H9 (cell line): ENCODE data around the gene KIZ. TPM values are rescaled to one million over a fixed set of nuclear protein-coding genes. Genes with fewer than 3 reads are reported as not detected.

ENCODE experiments used
- DNase-seq: peaks from one replicate; pipeline ENCODE4 v3.0.0-alpha.2; 2017
- H2AFZ ChIP-seq: one replicate; pipeline ENCODE4 v1.6.1; 2013; ENCODE audit warnings: mild to moderate bottlenecking, low read length, control low read depth, moderate library complexity
- H2AK5ac ChIP-seq: 2 replicates; pipeline ENCODE4 v1.6.1; 2013; ENCODE audit warnings: low read length, control low read depth, mixed read lengths; ENCODE audit not compliant: insufficient read length
- H2BK120ac ChIP-seq: one replicate; pipeline ENCODE4 v1.6.1; 2013; ENCODE audit warnings: low read depth, mild to moderate bottlenecking, low read length, control low read depth, inconsistent platforms; ENCODE audit not compliant: poor library complexity, severe bottlenecking
- H2BK12ac ChIP-seq: 2 replicates; pipeline ENCODE4 v1.6.1; 2013; ENCODE audit warnings: low read length, control low read depth, mixed read lengths, low read depth; ENCODE audit not compliant: insufficient read length
- H2BK15ac ChIP-seq: 2 replicates; pipeline ENCODE4 v1.6.1; 2013; ENCODE audit warnings: low read depth, low read length, control low read depth
- H2BK20ac ChIP-seq: one replicate; pipeline ENCODE4 v1.6.1; 2013; ENCODE audit warnings: low read depth, mild to moderate bottlenecking, low read length, control low read depth, inconsistent platforms; ENCODE audit not compliant: poor library complexity, severe bottlenecking
- H2BK5ac ChIP-seq: 2 replicates; pipeline ENCODE4 v1.6.1; 2013; ENCODE audit warnings: low read length, control low read depth, mixed read lengths; ENCODE audit not compliant: insufficient read length
- H3K14ac ChIP-seq: 2 replicates; pipeline ENCODE4 v1.6.1; 2013; ENCODE audit warnings: low read length, control low read depth; ENCODE audit not compliant: insufficient read depth
- H3K18ac ChIP-seq: 2 replicates; pipeline ENCODE4 v1.6.1; 2013; ENCODE audit warnings: low read depth, mild to moderate bottlenecking, mixed read lengths, low read length, control low read depth; ENCODE audit not compliant: insufficient read length
- H3K23ac ChIP-seq: 2 replicates; pipeline ENCODE4 v1.6.1; 2013; ENCODE audit warnings: low read length, control low read depth, mixed read lengths, low read depth; ENCODE audit not compliant: insufficient read length
- H3K23me2 ChIP-seq: 2 replicates; pipeline ENCODE4 v1.6.1; 2013; ENCODE audit warnings: low read depth, mild to moderate bottlenecking, mixed read lengths, low read length, control low read depth; ENCODE audit not compliant: insufficient read length, poor library complexity, severe bottlenecking
- H3K27ac ChIP-seq: 2 replicates; pipeline ENCODE4 v1.5.1; 2013; ENCODE audit warnings: low read length, control low read depth, mixed read lengths, low read depth; ENCODE audit not compliant: insufficient read length
- H3K27me3 ChIP-seq: 2 replicates; pipeline ENCODE4 v1.6.1; 2013; ENCODE audit warnings: low read length, control low read depth, inconsistent platforms; ENCODE audit not compliant: insufficient read depth
- H3K4ac ChIP-seq: 2 replicates; pipeline ENCODE4 v1.6.1; 2013; ENCODE audit warnings: low read depth, mild to moderate bottlenecking, control low read depth, inconsistent platforms, low read length, moderate library complexity
- H3K4me1 ChIP-seq: 2 replicates; pipeline ENCODE4 v1.6.1; 2013; ENCODE audit warnings: low read length, control low read depth, inconsistent platforms; ENCODE audit not compliant: insufficient read depth
- H3K4me2 ChIP-seq: 2 replicates; pipeline ENCODE4 v1.6.1; 2013; ENCODE audit warnings: low read length, control low read depth, mixed read lengths; ENCODE audit not compliant: insufficient read length, insufficient read depth
- H3K56ac ChIP-seq: 2 replicates; pipeline ENCODE4 v1.6.1; 2013; ENCODE audit warnings: low read depth, mild to moderate bottlenecking, mixed read lengths, low read length, control low read depth; ENCODE audit not compliant: insufficient read length
- H3K79me1 ChIP-seq: 2 replicates; pipeline ENCODE4 v1.6.1; 2013; ENCODE audit warnings: low read depth, mild to moderate bottlenecking, moderate library complexity, low read length, control low read depth, inconsistent platforms; ENCODE audit not compliant: insufficient read depth, poor library complexity, severe bottlenecking
- H3K79me2 ChIP-seq: 2 replicates; pipeline ENCODE4 v1.6.1; 2013; ENCODE audit warnings: low read length, control low read depth, inconsistent platforms; ENCODE audit not compliant: insufficient read depth
- H3K9ac ChIP-seq: 2 replicates; pipeline ENCODE4 v1.6.1; 2013; ENCODE audit warnings: low read length, control low read depth, mixed read lengths; ENCODE audit not compliant: insufficient read length; ENCODE audit errors: extremely low read depth
- H3K9me3 ChIP-seq: one replicate; pipeline ENCODE4 v1.6.1; 2013; ENCODE audit warnings: low read depth, low read length, inconsistent platforms; ENCODE audit not compliant: control insufficient read depth
- H3T11ph ChIP-seq: one replicate; pipeline ENCODE4 v1.6.1; 2013; ENCODE audit warnings: mild to moderate bottlenecking, low read length, control low read depth, inconsistent platforms
- H4K20me1 ChIP-seq: one replicate; pipeline ENCODE4 v1.6.1; 2013; ENCODE audit not compliant: control insufficient read depth, insufficient read length, insufficient read depth
- H4K5ac ChIP-seq: 2 replicates; pipeline ENCODE4 v1.6.1; 2013; ENCODE audit warnings: low read depth, mild to moderate bottlenecking, mixed read lengths, low read length, control low read depth; ENCODE audit not compliant: insufficient read length
- H4K8ac ChIP-seq: replicated peaks from 2 replicates; pipeline ENCODE4 v1.6.1; 2013; ENCODE audit warnings: low read length, control low read depth, mixed read lengths, low read depth; ENCODE audit not compliant: insufficient read length
- H4K91ac ChIP-seq: 2 replicates; pipeline ENCODE4 v1.6.1; 2013; ENCODE audit warnings: low read depth, mild to moderate bottlenecking, moderate library complexity, mixed read lengths, low read length, control low read depth; ENCODE audit not compliant: insufficient read length
- H3K27ac Mint-ChIP-seq, 3 experiments: 2 replicates in 2 of 3; 3 replicates in 1 of 3; pipeline ENCODE4 v1.8.0; 2020 to 2021; ENCODE audit warnings: mixed read lengths in 3 of 3, mild to moderate bottlenecking in 1 of 3, moderate library complexity in 1 of 3
- H3K27me3 Mint-ChIP-seq: 2 replicates; pipeline ENCODE4 v1.8.0; 2021; ENCODE audit warnings: low read depth, mild to moderate bottlenecking, moderate library complexity, mixed read lengths
- H3K36me3 Mint-ChIP-seq, 3 experiments: 2 replicates in 2 of 3; 3 replicates in 1 of 3; pipeline ENCODE4 v1.8.0; 2020 to 2021; ENCODE audit warnings: low read depth in 3 of 3, mixed read lengths in 3 of 3; ENCODE audit not compliant: insufficient read depth in 1 of 3
- H3K4me1 Mint-ChIP-seq, 2 experiments: 2 replicates each; pipeline ENCODE4 v1.8.0; 2020; ENCODE audit warnings: mixed read lengths in 2 of 2
- H3K4me3 Mint-ChIP-seq, 2 experiments: 2 replicates in 1 of 2; 3 replicates in 1 of 2; pipeline ENCODE4 v1.8.0; 2020 to 2021; ENCODE audit warnings: mild to moderate bottlenecking in 2 of 2, mixed read lengths in 2 of 2, moderate library complexity in 1 of 2
- H3K9me3 Mint-ChIP-seq, 2 experiments: 2 replicates in 1 of 2; 3 replicates in 1 of 2; pipeline ENCODE4 v1.8.0; 2020; ENCODE audit warnings: mild to moderate bottlenecking in 2 of 2, mixed read lengths in 2 of 2, moderate library complexity in 1 of 2
- WGBS: extraction: QIAGEN DNeasy Blood & Tissue Kit; methylation state at CpG from one replicate; pipeline ENCODE4 v1.1.7; 2013; ENCODE audit warnings: missing lambda C conversion rate, low lambda C conversion rate, mixed read lengths; ENCODE audit not compliant: insufficient read length; ENCODE audit errors: extremely low coverage; 5-methylcytosine and 5-hydroxymethylcytosine counted together
- total RNA-seq: library from RNA; stranded (reverse); gene quantifications from 2 replicates; pipeline ENCODE4 v1.2.1, GENCODE V29; 2021
- TF ChIP-seq, protein P1 (sequence below): fragments of 200-600 bp; sonication (generic); conservative IDR thresholded peaks from 3 replicates; pipeline ENCODE4 v1.8.0; 2021; ENCODE audit warnings: antibody characterized with exemption, mild to moderate bottlenecking

The KIZ gene
- total RNA-seq, 1 experiment from 2014 or later: 29.3 TPM

DNA sequence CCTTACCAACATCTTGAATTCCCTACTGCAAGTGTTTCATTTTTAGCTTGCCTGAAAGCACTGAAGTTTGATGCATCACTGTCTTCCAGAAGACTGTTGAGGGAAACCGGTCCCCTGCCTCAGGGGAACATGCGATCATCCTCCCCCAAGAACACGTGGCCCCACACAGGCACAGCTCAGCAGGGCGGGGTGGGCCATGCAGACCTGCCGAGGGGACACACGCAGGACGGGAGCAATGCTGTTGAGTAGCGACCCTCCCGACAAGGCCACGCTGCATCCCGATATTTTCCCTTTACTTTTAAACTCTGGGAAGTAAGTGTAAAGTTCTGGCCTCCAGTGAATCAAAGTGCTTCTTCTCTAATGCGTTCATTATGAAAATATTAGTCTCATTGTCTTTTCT, 117.9 kb downstream of the KIZ start:
- Histone ChIP-seq H4K5ac (no peak overlapping the region), H3K4me1 (no peaks in the 10 kb centered on the region; the same call in 1 of the 2 replicates), H3K18ac (no peak overlapping the region), H3K9ac (no peak overlapping the region), H4K91ac (no peak overlapping the region), H3T11ph (no peak overlapping the region), H4K20me1 (no peaks in the 10 kb centered on the region), H3K14ac (no peak overlapping the region), H3K23me2 (no peaks in the 10 kb centered on the region), H2BK20ac (no peak overlapping the region), H3K4ac (no peak overlapping the region), H2BK120ac (no peak overlapping the region), H3K79me2 (no peaks in the 10 kb centered on the region), H3K27ac (no peak overlapping the region), H2BK15ac (no peak overlapping the region), H3K4me2 (no peak overlapping the region), H3K27me3 (no peaks in the 10 kb centered on the region), H2BK12ac (no peak overlapping the region), H2BK5ac (no peak overlapping the region), H2AK5ac (no peak overlapping the region), H3K9me3 (no peaks in the 10 kb centered on the region), H3K56ac (no peak overlapping the region), H2AFZ (no peak overlapping the region), H3K23ac (no peak overlapping the region), H3K79me1 (no peaks in the 10 kb centered on the region), H4K8ac (no peak overlapping the region)
- WGBS: no CpG with 5 or more reads among the region's 12 CpGs
- peaks cover 8 to 10% of the 10 kb centered on the region in 2 experiments for H3K4me1 Mint-ChIP-seq
- DNase-seq: no peak
- peaks cover 0 to 4% of the 10 kb centered on the region in 2 experiments; a peak in 1 of 5 replicates for H3K9me3 Mint-ChIP-seq
- peaks cover 14 to 21% (median 16%) of the 10 kb centered on the region in 3 experiments for H3K36me3 Mint-ChIP-seq
- H3K27ac Mint-ChIP-seq: no peak overlapping the region
- peaks cover 2% of the 10 kb centered on the region; the same call in 1 of the 2 replicates for H3K27me3 Mint-ChIP-seq
- H3K4me3 Mint-ChIP-seq: no peak overlapping the region
- TF ChIP-seq, protein P1, sequence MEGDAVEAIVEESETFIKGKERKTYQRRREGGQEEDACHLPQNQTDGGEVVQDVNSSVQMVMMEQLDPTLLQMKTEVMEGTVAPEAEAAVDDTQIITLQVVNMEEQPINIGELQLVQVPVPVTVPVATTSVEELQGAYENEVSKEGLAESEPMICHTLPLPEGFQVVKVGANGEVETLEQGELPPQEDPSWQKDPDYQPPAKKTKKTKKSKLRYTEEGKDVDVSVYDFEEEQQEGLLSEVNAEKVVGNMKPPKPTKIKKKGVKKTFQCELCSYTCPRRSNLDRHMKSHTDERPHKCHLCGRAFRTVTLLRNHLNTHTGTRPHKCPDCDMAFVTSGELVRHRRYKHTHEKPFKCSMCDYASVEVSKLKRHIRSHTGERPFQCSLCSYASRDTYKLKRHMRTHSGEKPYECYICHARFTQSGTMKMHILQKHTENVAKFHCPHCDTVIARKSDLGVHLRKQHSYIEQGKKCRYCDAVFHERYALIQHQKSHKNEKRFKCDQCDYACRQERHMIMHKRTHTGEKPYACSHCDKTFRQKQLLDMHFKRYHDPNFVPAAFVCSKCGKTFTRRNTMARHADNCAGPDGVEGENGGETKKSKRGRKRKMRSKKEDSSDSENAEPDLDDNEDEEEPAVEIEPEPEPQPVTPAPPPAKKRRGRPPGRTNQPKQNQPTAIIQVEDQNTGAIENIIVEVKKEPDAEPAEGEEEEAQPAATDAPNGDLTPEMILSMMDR: no peak
